SU-DHL-6 (cell line): ENCODE measurements around the gene FZD10.

Source experiments
- H2AFZ ChIP-seq: fragments of 200-600 bp; sonication (generic); 2 replicates; pipeline ENCODE4 v1.6.1; 2014; ENCODE audit warnings: low read depth, mild to moderate bottlenecking, moderate library complexity, mixed read lengths, antibody characterized with exemption, low read length; ENCODE audit not compliant: severe bottlenecking
- H3F3A ChIP-seq: fragments of 200-600 bp; shearing (Covaris generic); 2 replicates; pipeline ENCODE4 v1.6.0; 2016; ENCODE audit warnings: antibody characterized with exemption, mild to moderate bottlenecking; ENCODE audit not compliant: insufficient read depth
- H3K27ac ChIP-seq: fragments of 200-600 bp; sonication (generic); 2 replicates; pipeline ENCODE4 v1.5.1; 2016; ENCODE audit warnings: low read depth, mild to moderate bottlenecking, low read length, moderate library complexity, mixed read lengths
- H3K27me3 ChIP-seq: fragments of 200-600 bp; sonication (generic), shearing (Covaris generic); 2 replicates; pipeline ENCODE4 v1.6.0; 2014; ENCODE audit warnings: mild to moderate bottlenecking, low read length
- H3K36me3 ChIP-seq: fragments of 200-600 bp; sonication (generic); 2 replicates; pipeline ENCODE4 v1.6.1; 2014; ENCODE audit warnings: mild to moderate bottlenecking, low read length, mixed read lengths
- H3K4me2 ChIP-seq: fragments of 300-600, 200-600 bp; shearing (Covaris generic), sonication (generic); 2 replicates; pipeline ENCODE4 v1.6.0; 2014; ENCODE audit warnings: low read length, low read depth, mild to moderate bottlenecking; ENCODE audit not compliant: poor library complexity, severe bottlenecking
- H3K4me3 ChIP-seq: fragments of 200-600 bp; sonication (generic); 2 replicates; pipeline ENCODE4 v1.5.1; 2014; ENCODE audit warnings: antibody characterized with exemption, low read length, mild to moderate bottlenecking, mixed read lengths; ENCODE audit not compliant: insufficient read depth, poor library complexity, severe bottlenecking
- H3K79me2 ChIP-seq: fragments of 200-600 bp; sonication (generic); 2 replicates; pipeline ENCODE4 v1.6.1; 2014; ENCODE audit warnings: mild to moderate bottlenecking, low read length, moderate library complexity; ENCODE audit not compliant: insufficient read depth
- H3K9ac ChIP-seq: fragments of 200-600 bp; sonication (generic); 2 replicates; pipeline ENCODE4 v1.7.0; 2014; ENCODE audit warnings: mild to moderate bottlenecking, low read length
- H3K9me2 ChIP-seq: fragments of 200-600 bp; sonication (generic); replicated peaks from 2 replicates; pipeline ENCODE4 v1.6.1; 2014; ENCODE audit warnings: low read length; ENCODE audit not compliant: insufficient read depth
- H3K9me3 ChIP-seq: fragments of 200-600 bp; sonication (generic); 2 replicates; pipeline ENCODE4 v1.6.1; 2014; ENCODE audit warnings: low read length, mixed read lengths; ENCODE audit not compliant: insufficient read depth
- H4K20me1 ChIP-seq: fragments of 200-600 bp; sonication (generic); 2 replicates; pipeline ENCODE4 v1.6.1; 2014; ENCODE audit warnings: low read depth, mild to moderate bottlenecking, antibody characterized with exemption, low read length, moderate library complexity, mixed read lengths
- EZH2phosphoT487 ChIP-seq: fragments of 200-600 bp; sonication (generic), shearing (Covaris generic); conservative IDR thresholded peaks from 2 replicates; pipeline ENCODE4 v1.6.1; 2018; ENCODE audit warnings: mild to moderate bottlenecking, antibody characterized with exemption, low read length, moderate library complexity, mixed read lengths
- TF ChIP-seq, protein P1 (sequence below): fragments of 200-600 bp; sonication (generic); IDR thresholded peaks from one replicate; pipeline ENCODE4 v1.5.1; 2017; ENCODE audit warnings: antibody characterized with exemption, mild to moderate bottlenecking, low read length, moderate library complexity; ENCODE audit not compliant: insufficient read depth, poor library complexity, severe bottlenecking

Gene FZD10

DNA sequence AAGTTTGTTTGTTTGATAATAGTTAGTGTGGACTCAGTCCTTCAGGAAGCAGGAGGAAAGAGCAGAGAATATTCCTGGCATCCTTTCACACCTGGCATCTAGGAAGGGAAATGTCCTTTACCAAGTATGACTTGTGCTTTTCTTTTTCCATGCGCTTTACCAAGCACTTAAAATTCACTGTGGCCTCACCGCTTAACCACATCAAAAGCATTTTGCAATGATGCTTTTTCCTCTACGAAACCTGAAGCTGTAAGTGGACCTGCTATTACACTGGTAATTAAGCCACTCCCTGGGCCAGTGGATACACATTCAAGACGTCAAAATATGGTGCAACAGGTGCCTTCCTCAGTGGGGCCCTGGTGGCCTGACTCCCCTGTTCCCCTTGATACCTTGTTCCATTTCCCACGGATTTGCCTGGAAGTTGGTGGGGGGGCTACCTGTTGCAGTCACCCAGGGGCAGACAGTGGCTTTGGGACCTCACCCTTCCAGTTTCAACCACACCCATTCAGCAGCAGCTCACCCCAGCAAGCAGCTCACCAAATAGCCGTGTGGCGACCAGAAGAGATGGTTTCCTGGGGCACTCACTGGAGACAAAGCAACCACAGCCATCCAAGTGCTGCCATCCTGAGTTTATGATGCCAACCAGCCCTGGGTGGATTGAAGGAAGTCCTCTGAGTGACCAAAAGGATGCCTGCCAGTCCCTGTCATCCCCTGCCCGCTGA, 14.2 kb upstream of the FZD10 start:
- no peak overlapping the region for H3K9ac ChIP-seq
- H3K4me3 ChIP-seq = no peak overlapping the region
- no peaks in the 10 kb centered on the region for H3K9me2 ChIP-seq
- H3F3A ChIP-seq = no peaks in the 10 kb centered on the region
- H3K27ac ChIP-seq = no peak overlapping the region
- TF ChIP-seq, protein P1, sequence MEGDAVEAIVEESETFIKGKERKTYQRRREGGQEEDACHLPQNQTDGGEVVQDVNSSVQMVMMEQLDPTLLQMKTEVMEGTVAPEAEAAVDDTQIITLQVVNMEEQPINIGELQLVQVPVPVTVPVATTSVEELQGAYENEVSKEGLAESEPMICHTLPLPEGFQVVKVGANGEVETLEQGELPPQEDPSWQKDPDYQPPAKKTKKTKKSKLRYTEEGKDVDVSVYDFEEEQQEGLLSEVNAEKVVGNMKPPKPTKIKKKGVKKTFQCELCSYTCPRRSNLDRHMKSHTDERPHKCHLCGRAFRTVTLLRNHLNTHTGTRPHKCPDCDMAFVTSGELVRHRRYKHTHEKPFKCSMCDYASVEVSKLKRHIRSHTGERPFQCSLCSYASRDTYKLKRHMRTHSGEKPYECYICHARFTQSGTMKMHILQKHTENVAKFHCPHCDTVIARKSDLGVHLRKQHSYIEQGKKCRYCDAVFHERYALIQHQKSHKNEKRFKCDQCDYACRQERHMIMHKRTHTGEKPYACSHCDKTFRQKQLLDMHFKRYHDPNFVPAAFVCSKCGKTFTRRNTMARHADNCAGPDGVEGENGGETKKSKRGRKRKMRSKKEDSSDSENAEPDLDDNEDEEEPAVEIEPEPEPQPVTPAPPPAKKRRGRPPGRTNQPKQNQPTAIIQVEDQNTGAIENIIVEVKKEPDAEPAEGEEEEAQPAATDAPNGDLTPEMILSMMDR = no peak
- TF ChIP-seq EZH2phosphoT487 = no peak
- no peaks in the 10 kb centered on the region for H4K20me1 ChIP-seq
- H2AFZ ChIP-seq = no peak overlapping the region
- H3K9me3 ChIP-seq = no peaks in the 10 kb centered on the region
- no peaks in the 10 kb centered on the region for H3K79me2 ChIP-seq
- H3K4me2 ChIP-seq = no peak overlapping the region
- H3K36me3 ChIP-seq = no peaks in the 10 kb centered on the region
- no peaks in the 10 kb centered on the region for H3K27me3 ChIP-seq

DNA sequence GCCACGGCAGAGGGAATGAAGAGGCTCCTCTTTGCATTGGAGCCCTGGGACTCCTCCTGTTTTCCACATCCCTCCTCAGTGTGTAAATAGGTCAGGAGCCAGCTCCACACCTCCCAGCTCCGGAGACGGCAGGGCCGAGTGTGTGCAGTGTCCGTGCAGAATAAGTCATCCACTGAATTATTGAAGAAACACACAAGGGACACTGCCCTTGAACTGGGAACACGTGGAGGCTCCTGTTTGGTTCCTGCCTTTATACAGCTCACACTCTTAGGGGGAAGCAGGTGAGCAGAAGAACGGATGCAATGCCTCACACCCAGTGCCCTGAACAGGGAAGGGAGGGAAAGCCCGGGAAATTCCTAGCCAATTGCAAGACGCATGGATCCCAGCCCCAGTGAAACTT, 10.4 kb upstream of the FZD10 start:
- no peaks in the 10 kb centered on the region for H3K36me3 ChIP-seq
- H2AFZ ChIP-seq = no peak overlapping the region
- no peaks in the 10 kb centered on the region for H3F3A ChIP-seq
- no peaks in the 10 kb centered on the region for H4K20me1 ChIP-seq
- no peak overlapping the region for H3K27ac ChIP-seq
- no peaks in the 10 kb centered on the region for H3K9me2 ChIP-seq
- no peak overlapping the region for H3K4me2 ChIP-seq
- H3K79me2 ChIP-seq = no peaks in the 10 kb centered on the region
- TF ChIP-seq, protein P1 = no peak
- TF ChIP-seq EZH2phosphoT487 = no peak
- H3K4me3 ChIP-seq = no peak overlapping the region
- H3K27me3 ChIP-seq = no peaks in the 10 kb centered on the region
- H3K9ac ChIP-seq = no peak overlapping the region
- no peaks in the 10 kb centered on the region for H3K9me3 ChIP-seq

DNA sequence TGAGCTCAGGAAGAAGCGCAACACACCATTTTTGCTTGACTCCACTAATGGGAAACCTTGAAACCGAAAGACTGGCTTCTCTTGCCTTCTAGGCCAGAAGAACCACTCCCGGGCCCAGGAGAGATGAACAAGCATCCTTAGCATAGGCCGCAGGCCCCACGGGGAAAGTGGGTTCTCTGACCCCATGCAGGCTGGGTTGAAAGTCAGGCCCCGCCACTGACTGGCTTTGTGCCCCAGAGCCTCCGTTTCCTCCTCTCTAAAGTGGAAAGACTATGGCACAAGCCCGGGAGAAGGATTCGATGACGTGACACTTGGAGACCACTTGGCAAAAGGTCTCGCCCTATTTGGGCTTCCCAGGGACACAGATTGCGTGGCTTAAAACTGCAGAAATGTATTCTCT, 9.9 kb upstream of the FZD10 start:
- Histone ChIP-seq H3K27me3 (no peaks in the 10 kb centered on the region), H3K36me3 (no peaks in the 10 kb centered on the region), H3K4me2 (no peak overlapping the region), H3K27ac (no peak overlapping the region), H3K9me2 (no peaks in the 10 kb centered on the region), H3K79me2 (no peaks in the 10 kb centered on the region), H4K20me1 (no peaks in the 10 kb centered on the region), H3F3A (no peaks in the 10 kb centered on the region), H3K9ac (no peak overlapping the region), H3K4me3 (no peak overlapping the region), H2AFZ (no peak overlapping the region), H3K9me3 (no peaks in the 10 kb centered on the region)
- TF ChIP-seq, protein P1 = no peak
- no peak for TF ChIP-seq EZH2phosphoT487
